Measurements from ENCODE around the gene NRM.

- no peak for TF ChIP-seq CTCF (IDR thresholded peaks at IDR 0.05)
- no peak for TF ChIP-seq POLR2A (IDR thresholded peaks at IDR 0.05)
Observed at GRCh38 chr6:30714263-30714662, 23.5 kb upstream of the NRM start.
